Liver (tissue), 3 donors: Measurements from ENCODE around the gene PKP1.

Experiments
- CTCF ChIP-seq: fragments of 150-350 bp; IDR thresholded peaks from 2 replicates; pipeline ENCODE4 v1.5.1; 2017; ENCODE audit warnings: improper control_type of control experiment, low read depth, low read length; ENCODE audit not compliant: missing input control
- FOXA2 ChIP-seq: IDR thresholded peaks from 2 replicates; pipeline ENCODE4 v1.6.1; 2016; ENCODE audit warnings: antibody characterized with exemption
- MAX ChIP-seq: IDR thresholded peaks from 2 replicates; pipeline ENCODE4 v1.6.1; 2016; ENCODE audit warnings: antibody characterized with exemption
- TAF1 ChIP-seq: conservative IDR thresholded peaks from 2 replicates; pipeline ENCODE4 v1.6.1; 2016; ENCODE audit warnings: antibody characterized with exemption, mild to moderate bottlenecking
- YY1 ChIP-seq: IDR thresholded peaks from 2 replicates; pipeline ENCODE4 v1.6.1; 2016; ENCODE audit warnings: antibody characterized with exemption, mild to moderate bottlenecking
- donor health status: healthy.
- donor health status: healthy.

GRCh38 chr1:201317551-201317950 is 34.2 kb downstream of the PKP1 start:
- TF ChIP-seq CTCF (no peak), FOXA2 (no peak), MAX (no peak), YY1 (no peak), TAF1 (no peak)
